Esophagus squamous epithelium (tissue), 4 donors: ENCODE measurements around the gene UBE2G2.

ENCODE experiments used
- CTCF ChIP-seq, 6 experiments: fragments of 450-650 bp in 4 of 6; fragments of 200-600 bp in 2 of 6; sonication (generic) in 2 of 6; IDR thresholded peaks; one replicate each; pipeline ENCODE4 v1.5.1; 2016 to 2019; ENCODE audit warnings: antibody characterized with exemption in 6 of 6, mild to moderate bottlenecking in 4 of 6, moderate library complexity in 4 of 6
- POLR2A ChIP-seq, 4 donors: fragments of 450-650 bp; IDR thresholded peaks; one replicate each; pipeline ENCODE4 v1.6.1; 2017; ENCODE audit warnings: antibody characterized with exemption in 4 of 4, mild to moderate bottlenecking in 4 of 4, moderate library complexity in 3 of 4

GRCh38 chr21:44735821-44736220 is 65.8 kb downstream of the UBE2G2 start:
- TF ChIP-seq POLR2A (IDR thresholded peaks at IDR 0.05) (no peak), CTCF (IDR thresholded peaks at IDR 0.05) (no peak)
